ENCODE results near the gene PSMC4.

PSMC4 gene

DNA sequence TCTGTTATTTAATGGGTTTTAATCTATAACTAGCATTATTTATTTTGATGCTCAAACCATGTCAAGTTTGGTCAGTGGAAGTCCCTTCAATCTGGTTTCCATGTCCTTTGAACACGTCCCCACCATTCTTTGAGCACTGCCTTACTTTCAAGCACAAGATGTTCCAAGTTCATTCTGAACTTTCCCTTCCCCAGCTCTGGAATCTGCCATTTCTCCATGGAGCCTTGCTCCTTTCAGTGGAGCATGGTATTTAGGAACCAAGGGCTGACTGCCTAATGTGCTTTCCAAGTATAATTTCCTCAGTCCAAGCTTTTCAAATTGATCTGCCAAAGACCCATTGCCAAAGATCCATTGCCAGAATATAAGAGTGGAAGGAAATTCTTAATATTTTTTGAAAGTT, 24.8 kb downstream of the PSMC4 start:
- no peak for DNase-seq

DNA sequence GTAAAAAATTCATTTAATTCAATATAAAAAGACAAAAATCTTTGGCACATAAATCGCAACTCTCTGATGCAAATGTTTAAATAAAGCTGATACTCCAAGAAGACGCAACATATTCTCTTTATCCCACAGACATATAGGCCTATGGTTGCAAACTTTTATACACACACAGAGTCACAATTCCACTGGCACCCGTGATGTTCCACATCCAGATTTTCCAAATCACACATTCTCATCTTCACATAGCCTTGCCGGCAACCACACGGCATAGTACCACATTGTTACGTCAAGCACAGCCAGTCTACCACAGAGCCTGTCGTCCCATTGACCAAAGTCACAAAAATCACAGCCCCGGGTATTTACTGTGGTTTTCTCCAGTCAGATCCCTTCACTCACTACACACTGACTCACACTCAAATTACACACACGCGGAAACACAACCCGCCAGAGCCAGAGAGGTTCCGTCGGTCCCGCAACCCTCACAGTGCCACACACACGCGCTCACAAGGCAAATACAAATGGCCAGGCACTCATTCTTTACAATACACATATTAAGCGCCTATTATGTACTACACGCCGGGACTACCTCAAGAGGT, 25.3 kb downstream of the PSMC4 start:
- DNase-seq: peak; percentile 70

DNA sequence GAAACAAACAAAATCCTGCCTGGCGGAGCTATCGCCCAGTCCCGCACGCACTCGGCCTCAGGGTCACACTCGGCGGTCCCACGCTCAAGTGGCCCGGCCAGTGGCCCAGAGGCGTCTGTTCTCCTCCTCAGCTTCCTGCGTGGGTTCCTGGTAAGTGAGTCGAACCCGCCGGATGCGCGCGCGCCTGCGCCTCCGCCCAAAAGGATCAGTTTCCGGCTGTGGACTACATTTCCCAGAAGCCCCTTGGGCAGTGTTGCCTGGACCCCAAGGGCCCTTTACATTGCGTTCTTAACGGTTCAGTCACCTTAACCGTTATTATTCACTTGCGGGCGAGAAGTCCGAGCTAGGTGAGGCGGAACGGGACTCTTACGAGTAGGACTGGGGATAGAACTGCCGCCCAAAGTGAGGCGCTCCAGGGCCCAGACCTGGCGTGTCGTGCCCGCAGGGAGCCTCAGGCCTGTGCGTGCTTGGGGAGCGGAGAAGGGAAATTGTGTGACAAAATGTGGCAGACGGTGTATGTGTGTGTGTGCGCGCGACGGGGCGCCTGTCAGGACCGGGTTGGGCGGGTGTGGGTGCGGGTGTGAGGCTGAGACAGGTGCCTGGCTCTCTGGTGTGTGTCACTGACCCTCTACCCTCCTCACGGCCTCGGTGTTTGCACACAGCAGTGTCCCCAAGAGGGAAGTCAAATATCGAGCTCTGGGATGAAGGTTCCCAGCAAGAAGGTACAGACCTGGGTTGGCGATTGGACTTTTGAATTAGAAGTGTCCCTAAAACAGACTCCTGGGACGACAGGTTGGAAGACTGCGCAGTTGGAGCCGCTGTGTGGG, 26.1 kb downstream of the PSMC4 start, which contains the start of gene ZNF546:
Gene ZNF546 (plus strand): TSS at position 250 of the 827 bp plus-strand sequence. CDS start 1,267 bp downstream, outside the sequence.
- DNase-seq: peak; percentile 97

DNA sequence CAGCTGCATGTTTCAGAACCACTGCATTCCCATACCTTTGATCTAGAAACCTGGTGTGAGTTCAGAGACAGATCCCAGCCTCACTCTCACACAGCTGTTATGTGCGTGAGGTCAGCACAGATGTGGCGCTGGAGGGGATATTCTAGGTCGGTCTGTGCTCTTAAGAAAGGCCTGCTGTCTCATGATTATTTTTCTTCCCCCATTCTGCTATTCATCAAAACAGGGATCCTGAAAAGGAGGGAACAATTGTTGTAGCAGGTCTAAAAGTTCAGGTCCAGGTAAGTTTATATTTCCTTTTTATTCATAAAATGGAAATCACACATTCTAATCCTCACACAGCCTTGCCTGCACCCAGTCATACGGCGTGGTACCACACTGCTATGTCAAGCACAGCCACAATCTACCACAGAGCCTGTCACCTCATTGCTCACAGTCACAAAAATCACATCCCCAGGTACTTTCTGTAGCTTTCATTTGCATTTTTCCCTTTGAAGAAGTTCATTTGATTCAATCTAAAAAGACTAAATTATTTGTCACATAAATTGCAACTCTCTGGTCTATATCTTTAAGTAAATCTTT, 26.8 kb downstream of the PSMC4 start:
- peak; percentile 42 for DNase-seq

DNA sequence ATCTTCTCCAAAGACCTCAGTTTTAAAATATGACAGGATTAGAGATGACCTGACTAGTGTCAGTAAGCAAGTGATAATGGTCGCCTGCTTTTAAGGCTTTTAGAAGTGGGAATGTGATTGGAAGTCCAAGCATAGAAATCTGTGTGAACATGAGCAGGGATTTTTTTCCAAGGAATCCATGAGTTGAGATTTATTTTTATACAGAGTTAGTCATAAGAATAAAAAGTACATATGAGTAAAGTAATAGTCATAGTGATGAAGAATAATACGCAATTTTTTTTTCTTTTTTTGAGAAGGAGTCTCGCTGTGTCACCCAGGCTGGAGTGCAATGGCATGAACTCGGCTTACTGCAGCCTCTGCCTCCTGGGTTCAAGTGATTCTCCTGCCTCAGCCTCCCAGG, 27.5 kb downstream of the PSMC4 start:
- DNase-seq: no peak

- no peak for DNase-seq
These were observed 34.8 kb downstream of the PSMC4 start for GRCh38 chr19:40005691-40006272.

DNA sequence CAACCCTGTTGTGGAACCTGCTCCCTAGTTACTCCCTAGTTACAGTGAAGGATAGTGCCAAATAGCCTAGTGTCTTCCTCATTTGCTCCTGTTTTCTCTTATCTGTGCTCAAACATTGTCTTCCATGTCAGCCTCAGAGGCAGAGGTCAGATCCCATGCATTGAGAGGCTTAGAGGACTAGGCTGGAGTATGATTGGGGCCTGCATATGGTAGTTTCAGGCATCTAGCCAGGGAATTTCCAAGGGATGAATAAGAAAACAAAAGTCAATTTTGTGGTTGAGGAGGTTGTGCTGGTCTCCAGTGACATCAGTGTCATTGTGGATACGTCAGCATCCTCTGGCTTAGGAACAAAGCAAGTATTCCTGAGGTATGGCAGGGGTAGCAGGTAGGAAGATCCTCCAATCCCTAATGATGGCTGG, 35.3 kb downstream of the PSMC4 start:
- DNase-seq: no peak

DNA sequence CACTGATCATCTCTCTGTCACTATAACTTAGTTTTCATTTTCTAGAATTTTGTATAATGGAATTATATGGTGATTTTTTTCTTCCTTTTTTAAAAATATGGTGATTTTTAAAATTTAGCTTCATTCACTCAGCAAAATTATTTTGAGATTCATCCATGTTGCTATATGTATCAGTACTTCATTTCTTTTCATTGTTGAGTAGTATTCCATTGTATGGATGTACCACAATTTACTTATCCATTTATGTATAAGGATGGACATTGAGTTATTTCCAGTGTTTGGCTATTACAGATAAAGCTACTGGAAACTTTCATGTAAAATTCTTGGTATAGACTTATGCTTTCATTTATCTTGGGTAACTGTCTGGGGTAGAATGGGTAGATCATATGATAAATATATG, 38.7 kb downstream of the PSMC4 start:
- DNase-seq: no peak

DNA sequence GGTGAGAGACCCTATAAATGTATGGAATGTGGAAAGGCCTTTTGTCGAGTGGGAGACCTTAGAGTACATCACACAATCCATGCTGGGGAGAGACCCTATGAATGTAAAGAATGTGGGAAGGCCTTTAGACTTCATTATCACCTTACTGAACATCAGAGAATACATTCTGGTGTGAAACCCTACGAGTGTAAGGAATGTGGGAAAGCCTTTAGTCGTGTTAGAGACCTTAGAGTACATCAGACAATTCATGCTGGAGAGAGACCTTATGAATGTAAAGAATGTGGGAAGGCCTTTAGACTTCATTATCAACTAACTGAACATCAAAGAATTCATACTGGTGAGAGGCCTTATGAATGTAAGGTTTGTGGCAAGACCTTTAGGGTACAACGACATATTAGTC, 43.0 kb downstream of the PSMC4 start:
- DNase-seq: no peak

- no peak for DNase-seq
These were observed 53.0 kb downstream of the PSMC4 start for GRCh38 chr19:40023969-40024368.

- DNase-seq: no peak
These were observed 55.1 kb downstream of the PSMC4 start for GRCh38 chr19:40025938-40026596.

- DNase-seq: no peak
These were observed 55.6 kb downstream of the PSMC4 start for GRCh38 chr19:40026597-40026970.

Data from activated CD4-positive, alpha-beta T cell treated with anti-CD3 and anti-CD28 coated beads, Interleukin-10, Interleukin-2, amounts not matched to agents 100 ng/mL and 50 ng/mL, durations not matched to agents 16 hours and 8 hours (primary cell).